Common myeloid progenitor, CD34-positive (primary cell): ENCODE data around the gene HNRNPA2B1.

Experiments used
- CTCF ChIA-PET: fragments of 350-600 bp; sonication (Branson Sonifier 250); formaldehyde crosslinking; loops from one replicate; lab custom pipeline; 2021; ENCODE audit warnings: antibody characterized with exemption; lab: Charles Lee
- POLR2A ChIA-PET: fragments of 350-600 bp; sonication (Branson Sonifier 250); formaldehyde crosslinking; loops from one replicate; lab custom pipeline; 2021; ENCODE audit warnings: antibody characterized with exemption; lab: Charles Lee
- DNase-seq, 3 donors: peaks; one replicate each; pipeline versions ENCODE4 v3.0.0 to v3.0.0-alpha.2; 2013
- H3K27ac ChIP-seq, 2 experiments: 1 replicate in 1 of 2; 2 replicates in 1 of 2; pipeline ENCODE4 v1.7.0; 2013; ENCODE audit warnings: inconsistent platforms in 2 of 2, low read length in 2 of 2, mild to moderate bottlenecking in 2 of 2, low read depth in 1 of 2, moderate library complexity in 1 of 2; ENCODE audit not compliant: severe bottlenecking in 2 of 2, insufficient read depth in 1 of 2, poor library complexity in 1 of 2
- H3K27me3 ChIP-seq, 5 experiments: replicated peaks in 2 of 5; 1 replicate in 3 of 5; 2 replicates in 2 of 5; pipeline versions ENCODE4 v1.6.1 to v1.7.0; 2013; ENCODE audit warnings: low read length in 4 of 5, mild to moderate bottlenecking in 2 of 5, moderate library complexity in 2 of 5, inconsistent platforms in 1 of 5; ENCODE audit not compliant: insufficient read depth in 5 of 5, control insufficient read depth in 4 of 5
- H3K36me3 ChIP-seq, 4 experiments: 1 replicate in 2 of 4; 2 replicates in 2 of 4; pipeline versions ENCODE4 v1.6.1 to v1.7.0; 2013; ENCODE audit warnings: low read length in 3 of 4, control low read depth in 1 of 4, mild to moderate bottlenecking in 1 of 4; ENCODE audit not compliant: control insufficient read depth in 4 of 4, insufficient read depth in 4 of 4
- H3K4me1 ChIP-seq, 4 experiments: 1 replicate in 3 of 4; 2 replicates in 1 of 4; pipeline versions ENCODE4 v1.6.1 to v1.7.1; 2013; ENCODE audit warnings: low read length in 3 of 4, mild to moderate bottlenecking in 3 of 4, control low read depth in 1 of 4, inconsistent platforms in 1 of 4, moderate library complexity in 1 of 4; ENCODE audit not compliant: control insufficient read depth in 4 of 4, insufficient read depth in 4 of 4; ENCODE audit errors: control extremely low read depth in 1 of 4
- H3K4me3 ChIP-seq, 7 experiments: 1 replicate in 4 of 7; 2 replicates in 3 of 7; pipeline versions ENCODE4 v1.5.1 to v1.7.0; 2013; ENCODE audit warnings: mild to moderate bottlenecking in 7 of 7, low read length in 6 of 7, moderate library complexity in 6 of 7, inconsistent platforms in 2 of 7, low read depth in 2 of 7, control low read depth in 1 of 7; ENCODE audit not compliant: insufficient read depth in 4 of 7, control insufficient read depth in 1 of 7; ENCODE audit errors: extremely low read depth in 1 of 7
- H3K9me3 ChIP-seq, 5 experiments: 1 replicate in 4 of 5; 2 replicates in 1 of 5; pipeline versions ENCODE4 v1.6.1 to v1.7.1; 2013; ENCODE audit warnings: low read length in 4 of 5, mild to moderate bottlenecking in 2 of 5, inconsistent platforms in 1 of 5, low read depth in 1 of 5, moderate library complexity in 1 of 5; ENCODE audit not compliant: control insufficient read depth in 4 of 5, insufficient read depth in 2 of 5; ENCODE audit errors: control extremely low read depth in 1 of 5
- WGBS: methylation state at CpG from one replicate; pipeline ENCODE4 v1.1.5; 2013; ENCODE audit not compliant: insufficient coverage; 5-methylcytosine and 5-hydroxymethylcytosine counted together

Gene HNRNPA2B1

DNA sequence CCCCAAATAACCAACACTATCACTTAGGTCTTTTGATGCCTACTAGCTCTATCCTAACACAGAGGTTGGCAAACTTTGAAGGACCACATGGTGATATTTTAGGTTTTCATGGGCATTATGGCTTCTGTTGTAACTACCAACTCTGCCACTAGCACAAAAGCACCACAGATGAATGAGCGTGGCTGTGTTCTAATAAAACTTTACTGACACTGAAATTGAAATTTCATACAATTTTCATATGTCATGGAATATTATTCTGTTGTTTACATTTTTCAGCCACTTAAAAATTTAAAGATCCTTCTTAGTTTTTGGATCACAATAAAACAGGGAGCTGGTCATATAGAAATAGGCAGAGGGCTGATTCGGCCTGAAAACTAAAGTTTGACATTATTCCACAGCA is 27.4 kb upstream of the HNRNPA2B1 start:
- Histone ChIP-seq H3K4me1 (no peaks in the 10 kb centered on the region), H3K27ac (no peak overlapping the region), H3K9me3 (no peaks in the 10 kb centered on the region), H3K36me3 (no peaks in the 10 kb centered on the region), H3K27me3 (no peaks in the 10 kb centered on the region), H3K4me3 (no peak overlapping the region)
- no peak for DNase-seq
- CTCF ChIA-PET = interaction anchor here (1.3 kb wide), 1 partner anchor 13 kb away, joined by 3 read pairs; no protein-coding TSS in a partner anchor
- no CpG with 5 or more reads among the region's 2 CpGs for WGBS
- POLR2A ChIA-PET = interaction anchor here (0.6 to 0.9 kb wide), 2 partner anchors 10 to 43 kb away, joined by 4 read pairs; no protein-coding TSS in a partner anchor

GRCh38 chr7:26224359-26224758 is 23.8 kb upstream of the HNRNPA2B1 start:
- POLR2A ChIA-PET = no interaction called here

DNA sequence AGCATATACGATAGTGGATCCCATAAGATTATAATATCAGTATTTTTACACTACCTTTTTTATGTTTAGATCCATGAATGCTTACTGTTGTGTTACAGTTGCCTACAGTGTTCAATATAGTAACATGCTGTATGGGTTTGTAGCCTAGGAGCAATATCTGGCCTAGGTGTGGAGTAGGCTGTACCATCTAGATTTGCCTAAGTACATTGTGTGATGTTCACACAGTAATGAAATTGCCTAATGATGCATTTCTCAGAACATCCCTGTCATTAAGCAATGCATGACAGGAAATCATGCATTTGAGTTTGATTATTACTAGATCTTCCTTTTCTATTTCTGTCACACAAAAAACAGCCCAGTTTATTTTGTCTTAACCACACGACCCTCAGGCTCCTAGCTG is 15.5 kb upstream of the HNRNPA2B1 start:
- H3K27ac ChIP-seq = no peak overlapping the region
- ChIA-PET CTCF (no interaction called here), POLR2A (no interaction called here)
- no CpG with 5 or more reads among the region's 2 CpGs for WGBS
- peaks cover 0 to 2% (median 0%) of the 10 kb centered on the region in 4 experiments for H3K4me1 ChIP-seq
- DNase-seq = no peak
- no peaks in the 10 kb centered on the region for H3K9me3 ChIP-seq
- peaks cover 6 to 17% (median 11%) of the 10 kb centered on the region in 4 experiments for H3K36me3 ChIP-seq
- no peaks in the 10 kb centered on the region for H3K27me3 ChIP-seq
- no peak overlapping the region for H3K4me3 ChIP-seq

More at GRCh38 chr7:26224359-26224758, 23.8 kb upstream of the HNRNPA2B1 start:
- CTCF ChIA-PET = no interaction called here
- no peak for DNase-seq
- no peaks in the 10 kb centered on the region for H3K9me3 ChIP-seq
- no peaks in the 10 kb centered on the region for H3K27me3 ChIP-seq
- no peak overlapping the region for H3K4me3 ChIP-seq
- WGBS = 93% methylated on average over 5 of the region's 5 CpGs
- no peaks in the 10 kb centered on the region for H3K36me3 ChIP-seq
- H3K4me1 ChIP-seq = no peaks in the 10 kb centered on the region
- H3K27ac ChIP-seq = no peak overlapping the region

DNA sequence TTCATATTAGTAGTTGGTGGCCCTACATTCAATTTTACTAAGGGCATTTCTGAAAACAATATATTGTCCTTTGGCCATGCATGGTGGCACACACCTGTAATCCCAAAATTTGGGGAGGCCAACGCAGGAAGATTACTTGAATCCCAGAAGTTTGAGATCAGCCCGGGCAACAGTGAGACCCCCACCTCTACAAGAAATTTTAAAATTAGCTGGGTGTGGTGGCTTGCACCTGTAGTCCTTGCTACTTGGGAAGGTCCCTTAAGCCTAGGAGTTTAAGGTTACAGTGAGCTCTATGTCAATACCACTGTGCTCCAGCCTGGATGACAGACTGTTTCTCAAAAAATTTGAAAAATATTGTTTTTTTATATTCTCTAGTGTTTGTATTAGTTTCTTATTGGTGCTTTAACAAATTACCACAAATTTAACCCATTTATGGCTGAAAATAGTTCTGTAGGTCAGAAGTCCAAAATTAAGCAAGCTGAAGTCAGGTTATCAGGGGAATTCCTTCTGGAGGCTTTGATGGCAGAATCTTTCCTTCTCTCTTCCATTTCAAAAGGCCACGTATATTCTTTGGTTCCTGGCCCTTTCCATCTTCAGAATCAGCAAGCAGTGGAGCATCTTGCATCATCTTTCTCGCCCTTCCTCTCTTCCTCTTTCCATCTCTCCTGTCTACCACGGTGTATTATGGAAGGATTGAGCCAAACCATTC is 13.4 kb upstream of the HNRNPA2B1 start:
- Histone ChIP-seq H3K9me3 (no peaks in the 10 kb centered on the region), H3K27ac (no peak overlapping the region), H3K4me1 (peaks cover 0 to 2% (median 0%) of the 10 kb centered on the region in 4 experiments), H3K36me3 (peaks cover 17 to 38% (median 26%) of the 10 kb centered on the region in 4 experiments), H3K4me3 (no peak overlapping the region), H3K27me3 (no peaks in the 10 kb centered on the region)
- DNase-seq = no peak
- WGBS = 50% methylated on average over 1 of the region's 5 CpGs
- CTCF ChIA-PET = interaction anchor here (1.1 kb wide), 2 partner anchors 20 to 131 kb away, joined by 3 read pairs; no protein-coding TSS in a partner anchor
- POLR2A ChIA-PET = no interaction called here

DNA sequence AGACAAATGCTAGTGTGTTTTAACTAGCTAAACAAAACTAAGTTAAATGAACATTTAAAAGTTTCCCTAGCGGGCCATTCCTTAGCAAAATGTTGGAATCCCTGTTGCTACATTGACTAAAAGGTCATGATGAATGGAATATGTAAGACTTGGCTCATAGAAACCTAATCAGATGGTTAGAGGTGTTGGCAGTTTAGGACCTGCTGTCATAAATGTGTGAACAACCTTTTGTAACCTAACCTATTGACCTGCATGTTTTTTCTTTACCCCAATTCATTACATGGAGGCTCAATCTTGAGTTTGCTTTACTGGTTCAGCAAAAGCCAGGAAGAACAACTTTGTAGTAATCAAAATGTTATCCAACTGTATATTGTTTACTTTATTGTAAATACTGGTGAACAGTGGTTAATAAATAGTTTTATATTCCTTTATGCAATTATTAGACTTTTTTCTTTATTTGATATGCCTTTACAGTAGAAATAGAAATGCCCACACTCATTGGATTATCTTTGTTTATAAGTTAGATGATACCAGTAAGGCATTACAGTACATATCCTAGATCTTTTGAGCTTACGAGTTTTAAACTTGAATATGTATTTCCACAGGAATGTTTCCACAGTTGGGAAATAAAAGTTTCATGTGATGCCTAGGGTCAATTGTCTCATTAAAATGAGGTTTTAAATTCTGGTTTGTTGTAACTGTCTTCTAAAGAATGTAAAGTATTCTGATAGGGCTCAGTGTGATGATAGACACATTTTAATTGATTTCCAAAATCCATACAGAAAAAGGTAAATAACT is 12.6 kb upstream of the HNRNPA2B1 start:
- ChIA-PET POLR2A (no interaction called here), CTCF (interaction anchor here (1.0 kb wide), 1 partner anchor 9 kb away, joined by 3 read pairs; no protein-coding TSS in a partner anchor)
- Histone ChIP-seq H3K27me3 (no peaks in the 10 kb centered on the region), H3K27ac (no peak overlapping the region), H3K4me1 (peaks cover 0 to 2% (median 0%) of the 10 kb centered on the region in 4 experiments), H3K9me3 (no peaks in the 10 kb centered on the region), H3K36me3 (peaks cover 18 to 41% (median 29%) of the 10 kb centered on the region in 4 experiments), H3K4me3 (no peak overlapping the region)
- DNase-seq = no peak
- whole genome bisulfite sequencing = 100% methylated on average over 1 of the region's 2 CpGs

- Histone ChIP-seq H3K27ac (no peak overlapping the region), H3K9me3 (no peaks in the 10 kb centered on the region), H3K36me3 (peaks cover 22 to 72% (median 44%) of the 10 kb centered on the region in 4 experiments), H3K4me1 (peaks cover 19 to 32% (median 26%) of the 10 kb centered on the region in 4 experiments), H3K4me3 (no peak overlapping the region), H3K27me3 (no peaks in the 10 kb centered on the region)
- 83% methylated on average over 4 of the region's 5 CpGs for WGBS
- CTCF ChIA-PET = interaction anchor here (0.8 to 1.2 kb wide), 2 partner anchors 157 to 459 kb away, joined by 3 read pairs; no protein-coding TSS in a partner anchor
- no peak for DNase-seq
- POLR2A ChIA-PET = no interaction called here
Measured at GRCh38 chr7:26208040-26208439, 7.5 kb upstream of the HNRNPA2B1 start.
